Liver (tissue), 9 donors: ENCODE measurements around the gene INHBC. TPM values are rescaled to one million over a fixed set of nuclear protein-coding genes. Genes with fewer than 3 reads are reported as not detected.

Experiments
- DNase-seq: peaks from one replicate; pipeline ENCODE4 v3.0.0-alpha.2; 2017; ENCODE audit warnings: low spot score
- H3K27ac ChIP-seq, 2 donors: one replicate each; pipeline ENCODE4 v1.7.0; 2013; ENCODE audit warnings: inconsistent platforms in 2 of 2, low read length in 2 of 2, control low read depth in 1 of 2, low read depth in 1 of 2, mild to moderate bottlenecking in 1 of 2
- H3K27me3 ChIP-seq, 4 donors: one replicate each; pipeline versions ENCODE4 v1.6.1 to v1.7.0; 2013; ENCODE audit warnings: low read length in 3 of 4, inconsistent platforms in 1 of 4, mild to moderate bottlenecking in 1 of 4, moderate library complexity in 1 of 4; ENCODE audit not compliant: control insufficient read depth in 4 of 4, insufficient read depth in 4 of 4
- H3K36me3 ChIP-seq, 4 donors: one replicate each; pipeline versions ENCODE4 v1.6.1 to v1.7.0; 2013; ENCODE audit warnings: low read length in 3 of 4, mild to moderate bottlenecking in 3 of 4, low read depth in 1 of 4, moderate library complexity in 1 of 4; ENCODE audit not compliant: control insufficient read depth in 4 of 4, insufficient read depth in 3 of 4
- H3K4me1 ChIP-seq, 4 donors: one replicate each; pipeline versions ENCODE4 v1.6.1 to v1.7.0; 2013; ENCODE audit warnings: low read length in 3 of 4, mild to moderate bottlenecking in 3 of 4, moderate library complexity in 1 of 4; ENCODE audit not compliant: control insufficient read depth in 4 of 4, insufficient read depth in 4 of 4
- H3K4me3 ChIP-seq, 3 donors: one replicate each; pipeline versions ENCODE4 v1.6.1 to v1.7.0; 2013; ENCODE audit warnings: low read length in 3 of 3, control low read depth in 1 of 3, low read depth in 1 of 3, mild to moderate bottlenecking in 1 of 3
- H3K9ac ChIP-seq, 2 donors: one replicate each; pipeline ENCODE4 v1.7.0; 2013; ENCODE audit warnings: low read length in 2 of 2, mild to moderate bottlenecking in 2 of 2, moderate library complexity in 2 of 2, control low read depth in 1 of 2, low read depth in 1 of 2
- H3K9me3 ChIP-seq, 4 donors: one replicate each; pipeline versions ENCODE4 v1.6.1 to v1.7.0; 2013; ENCODE audit warnings: low read length in 3 of 4; ENCODE audit not compliant: control insufficient read depth in 4 of 4
- EGR1 ChIP-seq, 2 donors: IDR thresholded peaks; 2 replicates each; pipeline ENCODE4 v1.6.1; 2016 to 2018; ENCODE audit warnings: antibody characterized with exemption in 2 of 2, low read depth in 2 of 2
- FOXA1 ChIP-seq: IDR thresholded peaks from 2 replicates; pipeline ENCODE4 v1.6.1; 2016; ENCODE audit warnings: antibody characterized with exemption
- FOXA2 ChIP-seq: IDR thresholded peaks from 2 replicates; pipeline ENCODE4 v1.6.1; 2016; ENCODE audit warnings: antibody characterized with exemption
- GABPA ChIP-seq, 2 donors: IDR thresholded peaks in 1 of 2; conservative IDR thresholded peaks in 1 of 2; 2 replicates each; pipeline ENCODE4 v1.6.1; 2016; ENCODE audit warnings: antibody characterized with exemption in 2 of 2, mild to moderate bottlenecking in 1 of 2, moderate library complexity in 1 of 2
- HNF4A ChIP-seq, 2 donors: conservative IDR thresholded peaks; 2 replicates each; pipeline ENCODE4 v1.6.1; 2016; ENCODE audit warnings: antibody characterized with exemption in 2 of 2, mild to moderate bottlenecking in 2 of 2
- HNF4G ChIP-seq: IDR thresholded peaks from 2 replicates; pipeline ENCODE4 v1.6.1; 2016; ENCODE audit warnings: antibody characterized with exemption
- JUND ChIP-seq, 2 donors: IDR thresholded peaks; 2 replicates each; pipeline ENCODE4 v1.6.1; 2016; ENCODE audit warnings: antibody characterized with exemption in 2 of 2
- NR2F2 ChIP-seq: IDR thresholded peaks from 2 replicates; pipeline ENCODE4 v1.6.1; 2016; ENCODE audit warnings: antibody characterized with exemption
- RAD21 ChIP-seq, 2 donors: IDR thresholded peaks; 2 replicates each; pipeline ENCODE4 v1.6.1; 2016; ENCODE audit warnings: antibody characterized with exemption in 2 of 2, mild to moderate bottlenecking in 2 of 2
- SP1 ChIP-seq: IDR thresholded peaks from 2 replicates; pipeline ENCODE4 v1.6.1; 2018; ENCODE audit warnings: antibody characterized with exemption, mild to moderate bottlenecking
- TAF1 ChIP-seq: conservative IDR thresholded peaks from 2 replicates; pipeline ENCODE4 v1.6.1; 2016; ENCODE audit warnings: antibody characterized with exemption, mild to moderate bottlenecking
- YY1 ChIP-seq: IDR thresholded peaks from 2 replicates; pipeline ENCODE4 v1.6.1; 2016; ENCODE audit warnings: antibody characterized with exemption, mild to moderate bottlenecking
- WGBS: extraction: QIAGEN DNeasy Blood & Tissue Kit; methylation state at CpG from one replicate; pipeline ENCODE4 v1.1.7; 2013; 5-methylcytosine and 5-hydroxymethylcytosine counted together
- polyA plus RNA-seq, 2 donors: library from polyadenylated mRNA; stranded (reverse) in 1 of 2; unstranded in 1 of 2; fragments of 200-250 nt in 1 of 2; fragments of >200 nt in 1 of 2; fragmentation: Nextera tagmentation in 1 of 2; extraction: Ambion mirVana in 1 of 2; gene quantifications; one replicate each; pipeline versions ENCODE4 v1.2.1 to v1.2.3, GENCODE V29; 2013 to 2015
- total RNA-seq, 2 donors: library from RNA; depleted of rRNA; stranded (reverse); fragments of >200 nt; gene quantifications; one replicate each; pipeline ENCODE4 v1.2.3, GENCODE V29; 2014
- TF ChIP-seq, protein P1 (sequence below): IDR thresholded peaks from 2 replicates; pipeline ENCODE4 v1.6.1; 2016; ENCODE audit warnings: antibody characterized with exemption
- TF ChIP-seq, protein P2 (sequence below): IDR thresholded peaks from 2 replicates; pipeline ENCODE4 v1.6.1; 2016; ENCODE audit warnings: antibody characterized with exemption
- TF ChIP-seq, protein P3 (sequence below): fragments of 150-350 bp; IDR thresholded peaks from 2 replicates; pipeline ENCODE4 v1.5.1; 2017; ENCODE audit warnings: improper control_type of control experiment, low read depth, low read length; ENCODE audit not compliant: missing input control
- TF ChIP-seq, protein P4 (sequence below): IDR thresholded peaks from 2 replicates; pipeline ENCODE4 v1.6.1; 2016; ENCODE audit warnings: antibody characterized with exemption
- TF ChIP-seq, protein P5 (sequence below): IDR thresholded peaks from 2 replicates; pipeline ENCODE4 v1.6.1; 2016; ENCODE audit warnings: antibody characterized with exemption, mild to moderate bottlenecking
- donor health status: healthy.
- donor health status: healthy.
- donor health status: healthy.
- donor health status: healthy.
- donor health status: healthy.

The INHBC gene
- total and polyA plus RNA-seq, 4 donors, result 2.8 to 134 (median 86.7) TPM

DNA sequence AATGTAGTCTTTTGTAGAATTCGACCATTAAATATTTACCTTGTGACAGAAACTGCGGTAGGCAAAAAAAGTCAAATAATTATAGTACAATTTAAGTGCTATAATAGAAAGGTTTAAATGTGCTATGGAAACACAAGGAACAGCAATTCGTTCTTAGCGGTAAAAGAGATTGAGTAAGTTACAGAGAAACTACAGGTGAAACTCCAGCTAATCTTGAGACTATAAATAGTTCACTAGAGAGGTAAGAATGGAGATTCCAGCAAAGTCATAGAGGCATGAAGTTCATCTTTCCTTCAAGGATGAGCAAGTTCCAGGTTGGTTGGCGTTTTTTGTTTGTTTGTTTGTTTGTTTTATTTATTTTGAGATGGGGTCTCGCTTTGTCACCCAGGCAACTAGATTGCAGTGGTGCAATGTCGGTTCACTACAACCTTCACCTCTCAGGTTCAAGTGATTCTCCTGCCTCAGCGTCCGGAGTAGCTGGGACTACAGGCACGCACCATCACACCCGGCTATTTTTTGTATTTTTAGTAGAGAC lies 2.9 kb upstream of the INHBC start:
- Histone ChIP-seq H3K9me3 (no peaks in the 10 kb centered on the region), H3K36me3 (no peaks in the 10 kb centered on the region), H3K27ac (peak overlapping the region; percentile 98 to 99), H3K4me1 (peaks cover 0 to 17% (median 2%) of the 10 kb centered on the region in 4 donors), H3K27me3 (no peaks in the 10 kb centered on the region), H3K9ac (peak overlapping the region; percentile 98 to 100), H3K4me3 (peak overlapping the region; percentile 61 to 92 (median 72))
- TF ChIP-seq, protein P1, sequence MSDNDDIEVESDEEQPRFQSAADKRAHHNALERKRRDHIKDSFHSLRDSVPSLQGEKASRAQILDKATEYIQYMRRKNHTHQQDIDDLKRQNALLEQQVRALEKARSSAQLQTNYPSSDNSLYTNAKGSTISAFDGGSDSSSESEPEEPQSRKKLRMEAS, result no peak
- peak; percentile 29 for TF ChIP-seq YY1
- no peak for DNase-seq
- WGBS, result 40% methylated on average over 11 of the region's 11 CpGs

DNA sequence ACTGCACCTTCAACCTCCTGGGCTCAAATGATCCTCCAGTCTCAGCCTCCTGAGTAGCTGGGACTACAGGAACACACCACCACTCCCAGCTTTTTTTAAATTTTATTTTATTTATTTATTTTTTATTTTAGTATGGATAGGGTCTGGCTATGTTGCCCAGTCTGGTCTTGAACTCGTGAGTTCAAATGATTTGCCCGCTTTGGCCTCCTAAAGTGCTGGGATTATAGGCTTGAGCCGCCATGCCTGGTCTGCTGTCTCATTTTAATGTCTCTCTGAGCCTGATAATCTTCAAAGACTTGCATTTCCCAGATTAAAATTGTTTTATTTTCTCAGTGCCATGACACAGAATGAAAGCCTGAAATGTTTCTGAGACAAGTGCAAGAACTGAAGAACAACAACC lies 1.2 kb upstream of the INHBC start:
- no peak for TF ChIP-seq JUND (IDR thresholded peaks at IDR 0.05)
- TF ChIP-seq FOXA1, result no peak
- TF ChIP-seq, protein P2, sequence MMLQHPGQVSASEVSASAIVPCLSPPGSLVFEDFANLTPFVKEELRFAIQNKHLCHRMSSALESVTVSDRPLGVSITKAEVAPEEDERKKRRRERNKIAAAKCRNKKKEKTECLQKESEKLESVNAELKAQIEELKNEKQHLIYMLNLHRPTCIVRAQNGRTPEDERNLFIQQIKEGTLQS, result no peak
- no peak for TF ChIP-seq TAF1
- TF ChIP-seq HNF4G, result no peak
- no peak for TF ChIP-seq YY1
- TF ChIP-seq, protein P3, sequence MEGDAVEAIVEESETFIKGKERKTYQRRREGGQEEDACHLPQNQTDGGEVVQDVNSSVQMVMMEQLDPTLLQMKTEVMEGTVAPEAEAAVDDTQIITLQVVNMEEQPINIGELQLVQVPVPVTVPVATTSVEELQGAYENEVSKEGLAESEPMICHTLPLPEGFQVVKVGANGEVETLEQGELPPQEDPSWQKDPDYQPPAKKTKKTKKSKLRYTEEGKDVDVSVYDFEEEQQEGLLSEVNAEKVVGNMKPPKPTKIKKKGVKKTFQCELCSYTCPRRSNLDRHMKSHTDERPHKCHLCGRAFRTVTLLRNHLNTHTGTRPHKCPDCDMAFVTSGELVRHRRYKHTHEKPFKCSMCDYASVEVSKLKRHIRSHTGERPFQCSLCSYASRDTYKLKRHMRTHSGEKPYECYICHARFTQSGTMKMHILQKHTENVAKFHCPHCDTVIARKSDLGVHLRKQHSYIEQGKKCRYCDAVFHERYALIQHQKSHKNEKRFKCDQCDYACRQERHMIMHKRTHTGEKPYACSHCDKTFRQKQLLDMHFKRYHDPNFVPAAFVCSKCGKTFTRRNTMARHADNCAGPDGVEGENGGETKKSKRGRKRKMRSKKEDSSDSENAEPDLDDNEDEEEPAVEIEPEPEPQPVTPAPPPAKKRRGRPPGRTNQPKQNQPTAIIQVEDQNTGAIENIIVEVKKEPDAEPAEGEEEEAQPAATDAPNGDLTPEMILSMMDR, result no peak
- H3K36me3 ChIP-seq, result no peaks in the 10 kb centered on the region
- H3K4me1 ChIP-seq, result peaks cover 0 to 21% (median 5%) of the 10 kb centered on the region in 4 donors
- WGBS, result 78% methylated on average over 3 of the region's 3 CpGs
- peak overlapping the region in 1 of 3 donors; percentile 14 for H3K4me3 ChIP-seq
- no peak overlapping the region for H3K9ac ChIP-seq
- no peaks in the 10 kb centered on the region for H3K27me3 ChIP-seq
- peak overlapping the region; percentile 90 to 93 for H3K27ac ChIP-seq
- DNase-seq, result no peak
- no peaks in the 10 kb centered on the region for H3K9me3 ChIP-seq

DNA sequence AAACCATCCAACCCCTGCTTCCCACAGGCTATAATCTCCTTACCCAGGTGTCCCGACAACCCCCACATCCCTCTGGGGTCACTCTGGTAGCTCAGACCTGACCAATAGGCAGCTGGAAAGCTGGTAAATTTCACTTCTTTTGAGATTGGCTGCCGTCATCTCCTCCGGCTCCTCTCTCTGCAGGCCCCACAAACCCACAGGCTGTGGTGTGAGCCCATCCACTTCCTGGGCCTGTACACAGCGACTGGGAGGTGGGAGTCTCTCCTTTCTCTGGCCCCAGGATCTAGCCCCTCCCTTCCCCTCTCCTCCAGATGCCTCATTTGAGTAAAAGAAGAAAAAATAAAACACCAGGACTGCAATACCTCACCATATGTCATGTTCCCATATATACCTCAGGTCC lies 709 bp downstream of the INHBC start:
- 21% methylated on average over 4 of the region's 4 CpGs for WGBS

More for the DNA sequence above, 709 bp downstream of the INHBC start:
- Histone ChIP-seq H3K9me3 (no peaks in the 10 kb centered on the region), H3K9ac (peak overlapping the region; percentile 63 to 98), H3K27ac (peak overlapping the region; percentile 90 to 93), H3K27me3 (no peaks in the 10 kb centered on the region), H3K4me1 (peaks cover 0 to 29% (median 13%) of the 10 kb centered on the region in 4 donors), H3K36me3 (no peaks in the 10 kb centered on the region), H3K4me3 (peak overlapping the region; percentile 68 to 86 (median 75))
- no peak for DNase-seq
- TF ChIP-seq EGR1 (IDR thresholded peaks at IDR 0.05; ENCODE audit: low read depth in 2 of 2), result no peak
- TF ChIP-seq, protein P4, sequence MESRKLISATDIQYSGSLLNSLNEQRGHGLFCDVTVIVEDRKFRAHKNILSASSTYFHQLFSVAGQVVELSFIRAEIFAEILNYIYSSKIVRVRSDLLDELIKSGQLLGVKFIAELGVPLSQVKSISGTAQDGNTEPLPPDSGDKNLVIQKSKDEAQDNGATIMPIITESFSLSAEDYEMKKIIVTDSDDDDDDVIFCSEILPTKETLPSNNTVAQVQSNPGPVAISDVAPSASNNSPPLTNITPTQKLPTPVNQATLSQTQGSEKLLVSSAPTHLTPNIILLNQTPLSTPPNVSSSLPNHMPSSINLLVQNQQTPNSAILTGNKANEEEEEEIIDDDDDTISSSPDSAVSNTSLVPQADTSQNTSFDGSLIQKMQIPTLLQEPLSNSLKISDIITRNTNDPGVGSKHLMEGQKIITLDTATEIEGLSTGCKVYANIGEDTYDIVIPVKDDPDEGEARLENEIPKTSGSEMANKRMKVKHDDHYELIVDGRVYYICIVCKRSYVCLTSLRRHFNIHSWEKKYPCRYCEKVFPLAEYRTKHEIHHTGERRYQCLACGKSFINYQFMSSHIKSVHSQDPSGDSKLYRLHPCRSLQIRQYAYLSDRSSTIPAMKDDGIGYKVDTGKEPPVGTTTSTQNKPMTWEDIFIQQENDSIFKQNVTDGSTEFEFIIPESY, result no peak
- no peak for TF ChIP-seq TAF1
- no peak for TF ChIP-seq NR2F2
- no peak for TF ChIP-seq GABPA (IDR thresholded peaks at IDR 0.05 in 1 of 2, conservative IDR thresholded peaks at IDR 0.05 in 1 of 2)
- no peak for TF ChIP-seq FOXA1
- no peak for TF ChIP-seq HNF4A (conservative IDR thresholded peaks at IDR 0.05)
- TF ChIP-seq YY1, result no peak
- TF ChIP-seq, protein P1, result no peak
- no peak for TF ChIP-seq SP1
- TF ChIP-seq HNF4G, result no peak
- no peak for TF ChIP-seq RAD21 (IDR thresholded peaks at IDR 0.05)
- TF ChIP-seq, protein P5, sequence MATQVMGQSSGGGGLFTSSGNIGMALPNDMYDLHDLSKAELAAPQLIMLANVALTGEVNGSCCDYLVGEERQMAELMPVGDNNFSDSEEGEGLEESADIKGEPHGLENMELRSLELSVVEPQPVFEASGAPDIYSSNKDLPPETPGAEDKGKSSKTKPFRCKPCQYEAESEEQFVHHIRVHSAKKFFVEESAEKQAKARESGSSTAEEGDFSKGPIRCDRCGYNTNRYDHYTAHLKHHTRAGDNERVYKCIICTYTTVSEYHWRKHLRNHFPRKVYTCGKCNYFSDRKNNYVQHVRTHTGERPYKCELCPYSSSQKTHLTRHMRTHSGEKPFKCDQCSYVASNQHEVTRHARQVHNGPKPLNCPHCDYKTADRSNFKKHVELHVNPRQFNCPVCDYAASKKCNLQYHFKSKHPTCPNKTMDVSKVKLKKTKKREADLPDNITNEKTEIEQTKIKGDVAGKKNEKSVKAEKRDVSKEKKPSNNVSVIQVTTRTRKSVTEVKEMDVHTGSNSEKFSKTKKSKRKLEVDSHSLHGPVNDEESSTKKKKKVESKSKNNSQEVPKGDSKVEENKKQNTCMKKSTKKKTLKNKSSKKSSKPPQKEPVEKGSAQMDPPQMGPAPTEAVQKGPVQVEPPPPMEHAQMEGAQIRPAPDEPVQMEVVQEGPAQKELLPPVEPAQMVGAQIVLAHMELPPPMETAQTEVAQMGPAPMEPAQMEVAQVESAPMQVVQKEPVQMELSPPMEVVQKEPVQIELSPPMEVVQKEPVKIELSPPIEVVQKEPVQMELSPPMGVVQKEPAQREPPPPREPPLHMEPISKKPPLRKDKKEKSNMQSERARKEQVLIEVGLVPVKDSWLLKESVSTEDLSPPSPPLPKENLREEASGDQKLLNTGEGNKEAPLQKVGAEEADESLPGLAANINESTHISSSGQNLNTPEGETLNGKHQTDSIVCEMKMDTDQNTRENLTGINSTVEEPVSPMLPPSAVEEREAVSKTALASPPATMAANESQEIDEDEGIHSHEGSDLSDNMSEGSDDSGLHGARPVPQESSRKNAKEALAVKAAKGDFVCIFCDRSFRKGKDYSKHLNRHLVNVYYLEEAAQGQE, result no peak
- no peak for TF ChIP-seq FOXA2
